ENCODE measurements around the gene DIP2C.
"Not testable (repeated sequence)": the region's sequence is repeated elsewhere in the genome, so short reads cannot be mapped to it uniquely, and the experiment has no call there.

Gene DIP2C

DNA sequence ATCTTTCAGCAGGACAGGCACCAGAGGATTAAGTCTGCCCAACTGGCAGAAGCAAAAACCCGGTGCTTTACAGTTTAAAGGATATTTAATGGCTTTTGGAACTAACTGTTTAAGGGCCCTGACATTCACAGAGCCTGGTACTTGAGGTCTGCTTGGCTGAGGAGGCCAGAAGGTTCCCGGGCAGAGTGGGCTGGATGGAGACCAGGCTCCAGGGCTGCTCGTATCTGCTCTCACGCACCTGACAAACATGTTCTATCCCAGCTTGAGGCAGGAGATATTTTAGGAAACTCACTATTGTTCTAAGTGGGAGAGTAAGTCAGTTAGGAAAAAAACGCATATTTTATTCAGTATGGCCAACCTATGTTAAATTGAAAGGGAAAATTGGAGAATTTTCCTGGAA, 410.8 kb downstream of the DIP2C start:
- DNase-seq (ENCODE audit: low read depth in 2 of 2): no peak

DNA sequence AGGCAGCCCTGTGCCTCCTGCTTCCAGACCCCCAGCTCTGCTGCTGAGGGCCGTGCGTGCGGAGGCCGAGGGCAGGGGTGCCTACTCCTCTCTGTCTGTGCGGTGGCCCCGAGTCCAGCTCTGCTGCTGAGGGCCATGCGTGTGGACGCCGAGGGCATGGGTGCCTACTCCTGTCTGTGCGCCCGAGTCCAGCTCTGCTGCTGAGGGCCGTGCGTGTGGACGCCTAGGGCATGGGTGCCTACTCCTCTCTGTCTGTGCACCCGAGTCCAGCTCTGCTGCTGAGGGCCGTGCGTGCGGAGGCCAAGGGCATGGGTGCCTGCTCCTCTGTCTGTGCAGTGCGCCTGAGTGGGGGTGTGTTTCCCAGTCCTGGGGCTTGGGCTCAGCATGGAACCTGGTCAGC, 411.5 kb downstream of the DIP2C start:
- DNase-seq (ENCODE audit: low read depth in 2 of 2): no peak

GRCh38 chr10:275680-276079, 413.8 kb downstream of the DIP2C start:
- no peak for DNase-seq (ENCODE audit: low read depth in 2 of 2)

GRCh38 chr10:274866-275265, 414.6 kb downstream of the DIP2C start:
- DNase-seq (ENCODE audit: low read depth in 2 of 2): no peak

DNA sequence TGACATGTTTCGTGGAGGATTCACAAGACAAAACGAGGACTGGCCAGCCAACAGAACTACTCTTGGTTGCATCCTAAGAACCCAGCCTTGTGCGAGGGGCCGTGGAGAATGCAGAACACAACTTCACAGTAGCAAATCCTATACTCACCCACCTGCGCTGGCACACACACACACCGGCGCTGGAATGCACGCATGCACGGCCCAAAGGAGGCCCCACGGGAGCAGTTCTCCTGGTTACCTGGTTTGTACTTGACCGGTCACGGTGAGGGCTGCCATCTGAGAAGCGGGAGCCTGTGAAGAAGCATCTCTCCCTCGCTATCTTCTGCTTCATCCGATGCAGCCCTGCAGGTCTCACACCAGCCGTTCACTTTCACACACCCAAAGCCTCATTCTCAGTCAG, 416.4 kb downstream of the DIP2C start:
- no peak for DNase-seq (ENCODE audit: low read depth in 2 of 2)

DNA sequence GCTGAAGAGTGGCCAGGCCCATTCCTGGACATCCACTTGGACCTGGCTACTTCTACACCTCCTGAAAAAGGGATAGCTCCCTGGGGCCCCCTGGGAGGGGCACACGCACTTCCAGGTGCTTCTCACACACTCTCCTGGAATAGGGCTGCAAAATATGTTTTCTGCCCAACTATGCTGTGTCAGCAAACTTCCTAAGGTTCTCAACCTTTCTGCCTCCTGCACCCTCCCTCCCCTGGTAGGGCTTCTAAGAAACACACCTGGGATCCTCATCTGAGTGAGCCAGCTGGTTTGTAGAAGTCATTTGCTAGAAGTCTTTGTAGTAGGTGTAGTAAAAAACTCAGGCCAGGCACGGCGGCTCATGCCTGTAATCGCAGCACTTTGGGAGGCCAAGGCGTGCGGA, 417.7 kb downstream of the DIP2C start:
- DNase-seq (ENCODE audit: low read depth in 2 of 2): no peak

- DNase-seq (ENCODE audit: low read depth in 2 of 2): no peak
Observed at GRCh38 chr10:271201-271600, 418.3 kb downstream of the DIP2C start.

- no peak for DNase-seq (ENCODE audit: low read depth in 2 of 2)
Observed at GRCh38 chr10:269440-270074, 419.9 kb downstream of the DIP2C start.

- no peak for DNase-seq (ENCODE audit: low read depth in 2 of 2)
Observed at GRCh38 chr10:267705-268104, 421.8 kb downstream of the DIP2C start.

- DNase-seq (ENCODE audit: low read depth in 2 of 2): no peak
Observed at GRCh38 chr10:266974-267425, 422.5 kb downstream of the DIP2C start.

DNA sequence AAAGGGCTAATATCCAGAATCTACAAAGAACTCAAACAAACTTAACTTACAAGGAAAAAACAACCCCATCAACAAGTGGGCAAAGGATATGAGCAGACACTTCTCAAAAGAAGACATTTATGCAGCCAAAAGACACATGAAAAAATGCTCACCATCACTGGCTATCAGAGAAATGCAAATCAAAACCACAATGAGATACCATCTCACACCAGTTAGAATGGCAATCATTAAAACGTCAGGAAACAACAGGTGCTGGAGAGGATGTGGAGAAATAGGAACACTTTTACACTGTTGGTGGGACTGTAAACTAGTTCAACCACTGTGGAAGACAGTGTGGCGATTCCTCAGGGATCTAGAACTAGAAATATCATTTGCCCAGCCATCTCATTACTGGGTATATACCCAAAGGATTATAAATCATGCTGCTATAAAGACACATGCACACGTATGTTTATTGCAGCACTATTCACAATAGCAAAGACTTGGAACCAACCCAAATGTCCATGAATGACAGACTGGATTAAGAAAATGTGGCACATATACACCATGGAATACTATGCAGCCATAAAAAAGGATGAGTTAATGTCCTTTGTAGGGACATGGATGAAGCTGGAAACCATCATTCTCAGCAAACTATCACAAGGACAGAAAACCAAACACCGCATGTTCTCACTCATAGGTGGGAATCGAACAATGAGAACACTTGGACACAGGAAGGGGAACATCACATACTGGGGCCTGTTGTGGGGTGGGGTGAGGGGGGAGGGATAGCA, 423.5 kb downstream of the DIP2C start:
- not testable (repeated sequence) for DNase-seq (ENCODE audit: low read depth in 2 of 2)

GRCh38 chr10:265074-265440, 424.4 kb downstream of the DIP2C start:
- not testable (repeated sequence) for DNase-seq (ENCODE audit: low read depth in 2 of 2)

DNA sequence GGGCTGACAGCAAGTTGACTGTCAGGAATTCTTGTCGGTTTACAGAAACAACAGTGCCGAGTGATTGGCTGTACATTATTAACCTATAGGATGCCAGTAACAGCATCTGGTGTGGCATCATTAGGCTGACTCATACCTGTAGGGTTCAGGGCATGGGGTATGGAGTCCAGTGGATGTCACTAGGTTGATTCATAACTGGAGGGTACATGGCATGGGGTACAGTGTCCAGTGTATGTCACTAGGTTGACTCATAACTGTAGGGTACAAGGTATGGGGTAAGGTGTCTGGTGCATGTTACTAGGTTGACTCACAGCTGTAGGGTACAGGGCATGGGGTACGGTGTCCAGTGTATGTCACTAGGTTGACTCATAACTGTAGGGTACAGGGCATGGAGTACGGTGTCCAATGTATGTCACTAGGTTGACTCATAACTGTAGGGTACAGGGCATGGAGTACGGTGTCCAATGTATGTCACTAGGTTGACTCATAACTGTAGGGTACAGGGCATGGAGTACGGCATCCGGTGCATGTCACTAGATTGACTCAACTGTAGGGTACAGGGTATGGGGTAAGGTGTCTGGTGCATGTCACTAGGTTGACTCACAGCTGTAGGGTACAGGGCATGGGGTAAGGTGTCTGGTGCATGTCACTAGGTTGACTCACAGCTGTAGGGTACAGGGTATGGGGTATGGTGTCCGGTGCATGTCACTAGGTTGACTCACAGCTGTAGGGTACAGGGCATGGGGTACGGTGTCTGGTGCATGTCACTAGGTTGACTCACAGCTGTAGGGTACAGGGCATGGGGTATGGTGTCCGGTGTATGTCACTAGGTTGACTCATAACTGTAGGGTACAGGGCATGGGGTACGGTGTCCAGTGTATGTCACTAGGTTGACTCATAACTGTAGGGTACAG, 425.1 kb downstream of the DIP2C start:
- not testable (repeated sequence) for DNase-seq (ENCODE audit: low read depth in 2 of 2)

GRCh38 chr10:260819-261429, 428.5 kb downstream of the DIP2C start:
- DNase-seq (ENCODE audit: low read depth in 2 of 2): no peak

- no peak for DNase-seq (ENCODE audit: low read depth in 2 of 2)
Observed at GRCh38 chr10:251982-252582, 437.4 kb downstream of the DIP2C start.

- DNase-seq (ENCODE audit: low read depth in 2 of 2): no peak
Observed at GRCh38 chr10:248307-248706, 441.2 kb downstream of the DIP2C start.

GRCh38 chr10:247480-247879, 442.0 kb downstream of the DIP2C start:
- DNase-seq (ENCODE audit: low read depth in 2 of 2): no peak

- DNase-seq (ENCODE audit: low read depth in 2 of 2): no peak
Observed at GRCh38 chr10:246431-246830, 443.0 kb downstream of the DIP2C start.

DNA sequence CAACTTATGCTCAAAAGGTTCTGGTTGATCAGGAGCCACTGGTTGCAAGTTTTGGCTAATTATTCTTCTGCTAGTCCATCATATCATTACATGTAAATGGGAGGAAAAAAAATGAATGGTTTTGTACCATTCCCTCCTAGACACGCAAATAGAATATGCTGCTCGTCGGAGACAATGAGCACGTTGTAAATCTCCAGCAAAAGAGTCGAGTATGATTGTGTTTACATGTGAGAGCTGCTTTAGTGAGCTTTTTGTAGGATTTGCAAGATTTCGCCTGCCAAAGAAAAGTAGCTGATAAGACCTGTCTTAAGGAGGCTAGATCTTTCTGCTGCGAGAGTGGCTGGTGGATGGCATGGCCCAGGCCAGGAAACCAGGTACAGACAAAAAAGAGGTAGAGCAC, 445.2 kb downstream of the DIP2C start:
- no peak for DNase-seq (ENCODE audit: low read depth in 2 of 2)

DNA sequence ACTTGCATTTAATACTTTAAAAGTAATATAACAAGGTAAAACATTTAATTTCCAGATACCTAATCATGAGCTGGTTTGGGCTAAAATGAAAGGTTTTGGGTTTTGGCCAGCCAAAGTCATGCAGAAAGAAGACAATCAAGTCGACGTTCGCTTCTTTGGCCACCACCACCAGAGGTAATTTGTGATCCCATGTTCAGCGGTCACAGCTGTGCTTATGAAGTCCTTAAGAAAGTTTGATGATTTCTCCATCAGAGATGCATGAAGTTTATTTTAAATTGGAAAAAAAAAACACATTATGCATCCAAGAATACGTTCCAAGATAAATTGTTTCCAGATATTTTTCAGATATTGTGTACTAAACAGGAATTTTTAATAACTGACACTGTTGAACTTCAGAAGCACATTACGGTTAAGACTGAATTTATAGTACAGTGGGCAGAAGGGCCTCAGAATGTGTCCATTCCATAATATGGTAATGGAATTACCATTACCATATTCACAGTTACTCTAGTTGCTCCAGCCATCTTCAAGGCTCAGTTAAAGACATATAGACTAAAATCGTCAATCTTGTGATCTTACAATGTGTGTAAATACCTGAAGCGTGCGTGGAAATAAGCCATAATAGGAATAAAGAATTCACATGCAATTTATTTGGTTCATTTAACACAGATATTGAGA, 447.4 kb downstream of the DIP2C start:
- DNase-seq (ENCODE audit: low read depth in 2 of 2): no peak

- DNase-seq (ENCODE audit: low read depth in 2 of 2): no peak
Observed at GRCh38 chr10:241451-241850, 448.0 kb downstream of the DIP2C start.

Measured in stimulated activated CD4-positive, alpha-beta T cell treated with anti-CD3 and anti-CD28 coated beads, Interleukin-1b, Interleukin-23, amount 100 ng/mL, for 4 hours (primary cell).